ENCODE data around the gene ATF7.

GRCh38 chr12:53589915-53590314, 36.3 kb downstream of the ATF7 start:
- TF ChIP-seq CTCF (IDR thresholded peaks at IDR 0.05; ENCODE audit: insufficient read depth, low read length) (no peak), SPI1 (IDR thresholded peaks at IDR 0.05; ENCODE audit: borderline replicate concordance, low read depth) (no peak), POLR2AphosphoS5 (IDR thresholded peaks at IDR 0.05; ENCODE audit: low read depth) (no peak), GABPA (IDR thresholded peaks at IDR 0.05; ENCODE audit: low read depth) (no peak), REST (IDR thresholded peaks at IDR 0.05; ENCODE audit: insufficient replicate concordance, low read depth) (no peak)

Data from HL-60 (cell line).